Measurements from ENCODE around the gene APOBEC3H.
"Not testable (repeated sequence)": the region's sequence is repeated elsewhere in the genome, so short reads cannot be mapped to it uniquely, and the experiment has no call there.

APOBEC3H gene

DNA sequence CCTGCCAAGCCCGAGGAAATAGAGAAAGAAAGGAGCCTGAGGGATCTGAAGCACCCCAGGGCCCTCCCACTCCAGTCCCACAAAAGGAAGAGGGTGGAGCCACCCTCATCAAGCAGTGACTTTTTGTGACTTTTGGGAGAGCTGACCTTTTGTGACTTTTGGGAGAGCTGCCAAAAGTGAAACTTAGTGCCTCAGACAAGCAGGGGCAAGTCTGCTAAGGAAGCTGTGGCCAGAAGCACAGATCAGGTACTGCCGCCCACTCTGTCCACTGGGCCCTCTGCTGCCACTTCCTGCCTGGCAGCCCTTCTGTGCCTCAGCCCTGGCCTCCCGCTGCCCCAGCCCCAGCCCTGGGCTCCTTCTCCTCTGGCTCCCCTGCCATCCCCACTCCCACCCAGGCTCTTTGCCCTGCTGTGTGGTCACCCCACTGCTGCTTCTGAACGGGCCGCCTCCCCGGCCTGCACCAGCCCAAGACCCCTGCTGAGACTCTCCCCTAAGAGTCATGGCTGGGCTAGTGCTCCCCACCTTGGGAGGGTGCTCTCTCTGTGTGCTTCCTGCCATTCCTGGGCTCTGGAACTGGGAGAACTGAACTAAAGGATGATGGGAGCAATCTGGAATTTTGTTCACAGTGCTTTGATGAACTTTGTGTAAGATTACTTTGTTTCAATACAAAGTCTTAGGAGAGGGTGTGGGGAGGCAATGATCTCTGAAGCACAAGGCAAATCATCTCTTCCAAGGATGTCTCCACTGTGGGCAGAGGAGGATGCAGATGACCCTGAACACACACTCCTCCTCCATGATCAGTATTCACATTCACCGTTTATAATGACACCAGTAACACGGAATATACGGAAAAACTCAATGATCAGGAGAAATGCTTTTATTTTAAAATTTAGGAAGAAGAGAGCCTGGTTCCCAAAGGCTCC, at the start of gene APOBEC3H:
TSS of gene APOBEC3H (plus strand) at position 147 of the 923 bp plus-strand sequence. CDS start 3,035 bp downstream, outside the sequence.
- DNase-seq (ENCODE audit: low read depth in 2 of 2): no peak

DNA sequence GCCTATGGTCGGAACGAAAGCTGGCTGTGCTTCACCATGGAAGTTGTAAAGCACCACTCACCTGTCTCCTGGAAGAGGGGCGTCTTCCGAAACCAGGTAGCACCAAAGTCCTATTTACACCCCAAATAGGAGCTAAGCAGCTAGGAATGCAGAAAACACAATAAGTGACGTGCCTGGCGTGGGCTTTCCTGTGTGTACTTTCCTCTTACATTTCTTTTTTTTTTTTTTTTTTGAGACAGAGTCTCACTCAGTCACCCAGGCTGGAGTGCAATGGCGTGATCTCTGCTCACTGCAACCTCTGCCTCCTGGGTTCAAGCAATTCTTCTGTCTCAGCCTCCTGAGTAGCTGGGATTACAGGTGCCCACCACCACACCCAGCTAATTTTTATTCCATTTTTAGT, 47.6 kb upstream of the APOBEC3H start:
- not testable (repeated sequence) for DNase-seq (ENCODE audit: low read depth in 2 of 2)

- not testable (repeated sequence) for DNase-seq (ENCODE audit: low read depth in 2 of 2)
Observed at GRCh38 chr22:39051844-39052495, 45.1 kb upstream of the APOBEC3H start.

- no peak for DNase-seq (ENCODE audit: low read depth in 2 of 2)
Observed at GRCh38 chr22:39055658-39056057, 41.4 kb upstream of the APOBEC3H start.

DNA sequence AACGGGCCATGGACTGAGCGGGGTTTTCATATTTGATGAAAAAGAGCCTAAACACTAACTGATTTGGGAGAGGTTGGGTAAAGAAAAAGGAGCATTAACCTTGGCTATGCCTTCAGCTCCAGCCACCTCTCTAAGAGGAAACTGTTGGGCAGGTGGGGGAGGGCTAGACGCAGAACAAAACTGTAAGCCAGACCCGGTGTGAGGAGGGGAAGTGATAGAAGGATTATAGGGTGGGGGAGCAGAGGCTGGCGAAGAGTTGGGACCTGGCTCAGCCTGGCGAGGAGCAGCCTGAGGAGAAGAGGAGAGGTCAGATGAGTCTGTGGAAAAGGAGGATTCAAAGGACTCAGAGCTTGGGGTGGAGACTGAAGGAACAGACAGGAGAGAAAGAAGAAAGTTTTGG, 35.8 kb upstream of the APOBEC3H start:
- DNase-seq (ENCODE audit: low read depth in 2 of 2): not testable (repeated sequence)

- DNase-seq (ENCODE audit: low read depth in 2 of 2): not testable (repeated sequence)
Observed at GRCh38 chr22:39061951-39062350, 35.1 kb upstream of the APOBEC3H start.

DNA sequence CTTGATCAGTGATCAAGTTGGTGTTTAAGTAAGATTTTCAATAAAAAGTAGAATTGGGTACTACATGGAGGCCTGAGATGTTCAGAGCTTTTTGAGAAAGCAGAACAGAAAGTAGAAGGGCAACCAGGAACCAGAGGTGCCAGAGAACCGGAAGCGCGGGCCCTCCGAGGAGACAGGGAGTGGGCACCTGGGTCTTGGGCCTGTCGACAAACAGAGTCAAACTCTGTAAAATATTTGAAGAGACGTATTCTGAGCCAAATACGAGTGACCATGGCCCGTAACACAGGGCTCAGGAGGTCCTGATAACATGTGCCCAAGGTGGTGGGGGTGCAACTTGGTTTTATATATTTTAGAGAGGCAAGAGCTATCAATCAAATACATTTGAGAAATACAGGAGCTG, 33.1 kb upstream of the APOBEC3H start:
- not testable (repeated sequence) for DNase-seq (ENCODE audit: low read depth in 2 of 2)

DNA sequence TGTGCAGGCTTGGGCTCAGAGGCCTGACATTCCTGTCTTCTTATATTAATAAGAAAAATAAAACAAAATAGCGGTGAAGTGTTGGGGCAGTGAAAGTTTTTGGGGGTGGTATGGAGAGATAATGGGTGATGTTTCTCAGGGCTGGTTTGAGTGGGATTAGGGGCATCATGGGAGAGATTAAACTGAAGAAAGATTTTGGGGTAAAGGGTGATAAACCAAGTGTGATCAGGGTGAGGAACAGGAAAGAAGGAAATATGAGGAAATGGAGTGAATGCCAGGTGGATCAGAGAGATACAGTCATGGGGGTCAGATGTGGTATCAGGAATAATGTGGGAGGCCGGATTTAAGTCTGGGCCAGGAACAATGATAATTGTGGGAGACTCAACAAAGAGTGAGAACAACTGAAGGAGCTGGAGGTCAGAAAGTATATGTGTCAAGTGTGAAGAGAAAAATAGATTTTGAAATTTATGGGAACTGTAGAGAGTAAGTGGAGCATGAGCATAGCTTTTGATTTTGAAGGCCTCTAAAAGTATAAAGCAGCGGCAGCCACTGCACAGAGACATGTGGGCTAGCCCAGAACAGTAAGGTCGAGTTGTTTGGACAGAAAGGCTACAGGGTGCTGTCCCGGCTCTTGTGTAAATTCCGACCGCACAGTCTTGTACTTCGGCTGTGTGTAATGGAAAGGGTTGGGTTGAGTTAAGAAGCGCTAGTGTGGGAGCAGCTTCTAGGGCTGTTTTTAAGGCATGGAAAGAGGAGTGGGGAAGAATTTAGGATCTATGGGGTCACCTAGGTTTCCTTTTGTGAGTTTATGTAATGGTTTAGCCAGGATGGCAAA, 30.4 kb upstream of the APOBEC3H start:
- DNase-seq (ENCODE audit: low read depth in 2 of 2): not testable (repeated sequence)

GRCh38 chr22:39068033-39068785, 28.8 kb upstream of the APOBEC3H start:
- DNase-seq (ENCODE audit: low read depth in 2 of 2): no peak

GRCh38 chr22:39070186-39070585, 26.9 kb upstream of the APOBEC3H start:
- DNase-seq (ENCODE audit: low read depth in 2 of 2): no peak

- DNase-seq (ENCODE audit: low read depth in 2 of 2): not testable (repeated sequence)
Observed at GRCh38 chr22:39072581-39072981, 24.5 kb upstream of the APOBEC3H start.

DNA sequence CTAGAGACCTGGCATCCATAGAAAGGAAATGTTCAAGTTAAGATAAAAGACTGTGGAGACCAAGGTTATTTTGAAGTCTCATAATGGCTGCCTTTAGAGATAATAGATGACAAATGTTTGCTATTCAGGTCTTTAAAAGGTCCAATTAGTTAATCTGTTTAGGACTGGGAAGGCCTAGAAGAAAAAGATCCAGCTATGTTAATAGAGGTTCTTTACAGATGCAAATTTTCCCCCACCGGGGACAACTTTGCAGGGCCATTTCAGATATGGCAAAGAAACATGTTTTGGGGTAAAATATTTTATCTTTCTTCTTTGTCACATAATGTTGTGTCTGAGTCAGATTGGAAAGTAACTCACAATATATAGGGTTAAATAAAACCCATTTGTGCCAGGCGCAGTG, 23.1 kb upstream of the APOBEC3H start:
- no peak for DNase-seq (ENCODE audit: low read depth in 2 of 2)

DNA sequence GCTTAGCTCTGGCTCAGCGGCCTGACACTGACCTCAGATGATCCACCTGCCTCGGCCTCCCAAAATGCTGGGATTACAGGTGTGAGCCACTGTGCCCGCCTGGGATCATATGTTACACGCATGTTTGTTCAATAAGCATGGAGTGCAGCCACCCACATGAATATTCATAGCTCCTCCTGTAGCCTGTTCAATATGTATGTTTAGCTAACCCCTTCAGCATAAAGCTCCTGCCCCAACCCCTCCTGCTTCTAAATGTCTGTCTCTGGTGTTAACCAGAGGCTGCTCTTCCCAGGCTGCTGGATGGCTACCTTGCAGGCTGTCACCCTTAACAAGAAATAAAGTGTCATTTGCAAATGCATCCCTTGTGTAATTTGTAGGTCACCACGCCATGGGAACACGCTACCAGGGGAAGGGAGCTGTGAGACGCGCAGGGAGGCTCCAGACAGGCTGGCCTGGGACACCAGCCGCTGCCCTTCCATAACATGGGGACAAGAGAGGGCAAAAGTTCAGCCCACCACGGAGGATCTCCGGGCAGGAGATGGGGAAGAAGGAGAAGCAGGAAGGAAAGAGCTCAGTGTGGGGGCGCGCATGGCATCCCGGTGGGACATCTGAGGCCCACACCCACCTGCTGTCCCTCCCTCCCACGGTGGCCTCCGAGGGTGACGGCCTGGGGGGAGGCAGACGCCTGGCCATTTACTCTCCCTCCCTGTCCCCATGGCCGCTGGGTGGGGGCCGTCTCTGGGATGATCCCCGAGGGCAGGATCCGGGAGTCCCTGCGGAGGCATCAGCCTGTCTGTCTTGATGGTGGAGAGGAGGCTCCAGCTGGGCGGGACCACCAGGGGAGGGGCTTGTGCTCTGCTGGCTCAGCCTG, 20.7 kb upstream of the APOBEC3H start:
- not testable (repeated sequence) for DNase-seq (ENCODE audit: low read depth in 2 of 2)

GRCh38 chr22:39077026-39077840, 19.8 kb upstream of the APOBEC3H start, which contains the start of gene APOBEC3G:
TSS of gene APOBEC3G (plus strand) at chr22:39077275. CDS start at chr22:39077362, 87 bp downstream.
- peak; percentile 1 to 11 for DNase-seq (ENCODE audit: low read depth in 2 of 2)

DNA sequence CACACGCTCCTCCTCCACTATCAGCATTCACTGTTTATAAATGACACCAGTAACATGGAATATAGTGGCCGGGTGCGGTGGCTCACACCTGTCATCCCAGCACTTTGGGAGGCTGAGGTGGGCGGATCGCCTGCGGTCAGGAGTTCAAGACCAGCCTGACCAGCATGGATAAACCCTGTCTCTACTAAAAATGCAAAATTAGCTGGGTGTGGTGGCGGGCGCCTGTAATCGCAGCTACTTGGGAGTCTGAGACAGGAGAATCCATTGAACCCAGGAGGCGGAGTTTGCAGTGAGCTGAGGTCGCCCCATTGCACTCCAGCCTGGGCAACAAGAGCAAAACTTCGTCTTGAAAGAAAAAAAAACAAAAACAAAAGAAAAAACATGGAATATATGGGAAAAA, 19.1 kb upstream of the APOBEC3H start:
- DNase-seq (ENCODE audit: low read depth in 2 of 2): not testable (repeated sequence)

DNA sequence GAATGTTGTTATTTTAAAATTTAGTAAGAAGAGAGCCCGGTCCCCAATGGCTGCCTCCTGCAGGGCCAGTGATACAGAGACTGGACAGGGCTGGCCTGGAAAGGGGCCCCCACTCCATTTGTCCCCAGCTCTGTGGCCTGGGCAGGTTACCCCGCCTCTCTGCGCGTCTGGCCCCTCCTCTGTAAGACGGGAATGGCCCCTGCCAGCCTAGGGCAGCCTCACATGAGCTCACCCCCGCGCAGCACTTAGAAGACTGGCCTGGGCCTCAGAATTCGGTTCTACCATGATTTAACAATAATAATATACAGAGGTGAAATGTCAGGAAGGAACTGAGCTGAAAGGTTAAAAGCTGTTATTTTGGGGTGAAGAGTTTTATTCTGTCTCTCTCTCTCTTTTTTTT, 18.7 kb upstream of the APOBEC3H start:
- no peak for DNase-seq (ENCODE audit: low read depth in 2 of 2)

GRCh38 chr22:39079054-39079637, 17.9 kb upstream of the APOBEC3H start:
- not testable (repeated sequence) for DNase-seq (ENCODE audit: low read depth in 2 of 2)

- no peak for DNase-seq (ENCODE audit: low read depth in 2 of 2)
Observed at GRCh38 chr22:39080052-39080762, 16.8 kb upstream of the APOBEC3H start.

Data from fibroblast of skin of left quadriceps (primary cell).